ENCODE results near the gene TMEM203. TPM values are rescaled to one million over a fixed set of nuclear protein-coding genes. Genes with fewer than 3 reads are reported as not detected.

Gene TMEM203
- total RNA-seq, 4 donors from 2014 or later = 29.7 to 47.3 (median 38.4) TPM

DNA sequence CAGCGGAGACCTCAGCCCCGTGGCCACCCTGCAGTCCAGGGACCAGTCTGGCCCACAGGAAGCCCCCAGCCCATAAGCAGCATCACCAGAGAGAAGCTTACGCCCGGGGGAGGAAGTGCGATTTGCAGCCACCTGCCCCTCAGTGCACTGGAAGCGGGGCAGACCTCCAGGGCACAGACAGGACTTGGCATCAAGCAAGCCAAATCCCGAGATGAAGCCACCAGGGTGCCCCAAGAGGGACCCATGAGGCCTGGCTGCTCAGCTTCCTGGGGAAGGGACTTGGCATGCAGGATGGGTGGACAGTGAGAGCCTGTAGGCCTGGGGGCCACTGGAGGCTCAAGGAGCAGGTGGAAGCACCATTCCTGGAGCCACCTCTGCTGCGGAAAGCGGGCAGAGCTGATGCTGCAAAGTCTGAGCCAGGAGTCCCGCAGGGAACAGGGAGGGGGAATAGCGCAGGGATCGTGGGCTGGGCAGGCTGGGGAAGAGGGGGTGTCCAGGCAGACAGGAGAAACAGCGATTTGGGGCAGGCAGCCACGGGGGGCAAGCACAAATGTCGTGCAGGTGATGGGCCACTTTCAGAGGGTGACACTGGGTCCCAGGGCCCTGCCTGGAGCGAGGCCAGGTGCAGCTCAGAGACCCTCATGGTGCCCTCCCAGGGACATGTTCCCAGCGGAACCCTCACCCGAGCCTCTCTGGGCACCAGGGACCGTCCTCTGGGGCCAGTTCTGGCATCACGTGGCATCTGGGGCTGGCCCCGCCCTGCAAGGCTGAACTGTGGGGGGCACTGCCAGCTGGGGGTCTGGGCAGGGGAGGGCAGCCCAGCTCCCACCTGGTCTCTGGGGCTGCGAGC, 38.8 kb downstream of the TMEM203 start:
- H3K4me1 ChIP-seq = peaks cover 16 to 44% of the 10 kb centered on the region in 2 donors
- H3K27me3 ChIP-seq = peaks cover 41% of the 10 kb centered on the region
- intact Hi-C loops (cut with DNase I) = no loop called here
- no peaks in the 10 kb centered on the region for H3K9me3 ChIP-seq
- H3K27ac ChIP-seq = no peak overlapping the region
- 74 to 84% methylated on average over 13 to 21 of the region's 22 CpGs for WGBS, 2 donors
- H3K4me3 ChIP-seq (replicated peaks in 1 of 3) = no peak overlapping the region
- no peak for TF ChIP-seq POLR2A (IDR thresholded peaks at IDR 0.05)
- TF ChIP-seq, protein P1, sequence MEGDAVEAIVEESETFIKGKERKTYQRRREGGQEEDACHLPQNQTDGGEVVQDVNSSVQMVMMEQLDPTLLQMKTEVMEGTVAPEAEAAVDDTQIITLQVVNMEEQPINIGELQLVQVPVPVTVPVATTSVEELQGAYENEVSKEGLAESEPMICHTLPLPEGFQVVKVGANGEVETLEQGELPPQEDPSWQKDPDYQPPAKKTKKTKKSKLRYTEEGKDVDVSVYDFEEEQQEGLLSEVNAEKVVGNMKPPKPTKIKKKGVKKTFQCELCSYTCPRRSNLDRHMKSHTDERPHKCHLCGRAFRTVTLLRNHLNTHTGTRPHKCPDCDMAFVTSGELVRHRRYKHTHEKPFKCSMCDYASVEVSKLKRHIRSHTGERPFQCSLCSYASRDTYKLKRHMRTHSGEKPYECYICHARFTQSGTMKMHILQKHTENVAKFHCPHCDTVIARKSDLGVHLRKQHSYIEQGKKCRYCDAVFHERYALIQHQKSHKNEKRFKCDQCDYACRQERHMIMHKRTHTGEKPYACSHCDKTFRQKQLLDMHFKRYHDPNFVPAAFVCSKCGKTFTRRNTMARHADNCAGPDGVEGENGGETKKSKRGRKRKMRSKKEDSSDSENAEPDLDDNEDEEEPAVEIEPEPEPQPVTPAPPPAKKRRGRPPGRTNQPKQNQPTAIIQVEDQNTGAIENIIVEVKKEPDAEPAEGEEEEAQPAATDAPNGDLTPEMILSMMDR (IDR thresholded peaks at IDR 0.05) = no peak
- H3K36me3 ChIP-seq = no peaks in the 10 kb centered on the region
- no peak for DNase-seq

DNA sequence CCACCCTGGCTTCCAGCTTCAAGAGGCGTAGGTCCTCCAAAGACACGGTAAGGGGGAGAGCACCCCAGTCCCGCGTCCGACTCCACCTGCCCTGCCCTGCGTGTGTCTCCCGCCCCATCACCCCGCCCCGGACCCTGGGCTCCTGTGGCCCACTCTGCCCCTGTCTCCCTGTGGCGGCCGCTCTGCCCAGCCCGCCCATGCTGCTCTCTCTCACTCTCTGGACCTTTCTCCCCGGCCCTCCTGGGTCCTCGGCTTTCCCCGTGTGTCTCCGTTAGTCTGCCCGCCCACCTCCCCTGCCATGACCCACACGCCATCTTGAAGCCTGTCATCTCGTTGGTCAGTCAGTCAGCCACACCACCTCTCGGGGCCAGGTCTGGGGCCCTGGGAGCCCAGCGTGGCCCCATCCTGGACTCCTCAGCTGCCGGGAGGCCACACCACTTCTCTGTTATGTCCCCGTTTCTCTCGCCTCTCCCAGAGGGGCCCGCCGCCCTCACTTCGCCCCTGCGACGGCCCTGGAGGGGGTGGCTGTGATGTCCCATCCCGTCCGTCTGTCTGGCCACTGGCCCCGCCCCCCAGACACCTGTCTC, 40.1 kb downstream of the TMEM203 start:
- intact Hi-C loops (cut with DNase I) = no loop called here
- no peak overlapping the region for H3K4me3 ChIP-seq (replicated peaks in 1 of 3)
- 82 to 83% methylated on average over 29 to 32 of the region's 32 CpGs for WGBS, 2 donors
- peaks cover 16 to 46% of the 10 kb centered on the region in 2 donors for H3K4me1 ChIP-seq
- no peaks in the 10 kb centered on the region for H3K36me3 ChIP-seq
- no peak for TF ChIP-seq POLR2A (IDR thresholded peaks at IDR 0.05)
- TF ChIP-seq, protein P1 (IDR thresholded peaks at IDR 0.05) = no peak
- no peaks in the 10 kb centered on the region for H3K9me3 ChIP-seq
- H3K27me3 ChIP-seq = peaks cover 53% of the 10 kb centered on the region
- no peak for DNase-seq
- H3K27ac ChIP-seq = no peak overlapping the region

DNA sequence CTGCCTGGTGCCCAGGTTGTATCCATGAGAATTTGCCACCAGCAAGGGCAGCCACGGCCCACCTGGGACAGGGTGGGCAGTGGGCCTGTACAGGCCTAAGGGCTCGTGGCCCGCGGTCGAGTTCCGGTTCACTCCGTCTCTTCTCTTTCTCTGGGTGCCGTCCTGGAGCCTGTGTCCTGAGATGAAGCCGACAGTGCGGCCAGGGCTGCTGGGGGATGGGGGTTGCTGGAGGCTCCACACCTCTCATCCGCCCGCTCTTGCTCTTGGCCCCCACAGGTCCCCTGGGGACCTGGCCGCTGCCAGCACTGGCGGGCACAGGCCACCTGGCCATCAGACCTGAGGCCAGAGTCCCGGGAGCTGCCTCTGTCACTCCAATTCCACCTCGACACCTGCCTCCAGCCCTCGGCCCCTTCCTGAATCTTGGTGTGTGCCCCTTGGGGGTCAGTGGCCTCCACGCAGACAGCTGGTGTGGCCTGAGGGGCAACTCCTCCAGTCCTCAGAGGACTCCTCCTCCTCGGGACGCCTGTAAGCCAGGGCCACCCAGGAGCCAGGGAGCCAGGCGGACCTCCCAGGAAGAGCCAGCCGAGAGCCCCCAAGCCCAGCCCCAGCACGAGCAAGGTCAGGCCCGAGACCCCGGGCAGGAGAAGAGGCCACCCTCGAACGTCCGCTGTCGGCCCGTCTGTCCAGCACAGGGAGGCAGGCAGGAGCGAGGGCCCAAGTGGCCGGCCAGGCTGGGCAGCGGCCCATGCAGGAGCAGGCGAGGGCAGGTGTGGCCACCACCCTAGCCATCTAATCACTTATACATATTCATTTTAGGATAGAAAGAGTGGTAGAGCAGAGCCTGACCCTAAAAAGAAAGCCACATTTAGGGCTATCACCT, 40.8 kb downstream of the TMEM203 start:
- DNase-seq = no peak
- Histone ChIP-seq H3K27me3 (peaks cover 53% of the 10 kb centered on the region), H3K4me3 (replicated peaks in 1 of 3) (no peak overlapping the region), H3K27ac (no peak overlapping the region), H3K36me3 (no peaks in the 10 kb centered on the region), H3K4me1 (peaks cover 16 to 43% of the 10 kb centered on the region in 2 donors), H3K9me3 (no peaks in the 10 kb centered on the region)
- WGBS, 2 donors = 58 to 65% methylated on average over 12 to 21 of the region's 34 CpGs
- intact Hi-C loops (cut with DNase I) = no loop called here
- TF ChIP-seq POLR2A (IDR thresholded peaks at IDR 0.05) = no peak
- TF ChIP-seq, protein P1 (IDR thresholded peaks at IDR 0.05) = no peak

DNA sequence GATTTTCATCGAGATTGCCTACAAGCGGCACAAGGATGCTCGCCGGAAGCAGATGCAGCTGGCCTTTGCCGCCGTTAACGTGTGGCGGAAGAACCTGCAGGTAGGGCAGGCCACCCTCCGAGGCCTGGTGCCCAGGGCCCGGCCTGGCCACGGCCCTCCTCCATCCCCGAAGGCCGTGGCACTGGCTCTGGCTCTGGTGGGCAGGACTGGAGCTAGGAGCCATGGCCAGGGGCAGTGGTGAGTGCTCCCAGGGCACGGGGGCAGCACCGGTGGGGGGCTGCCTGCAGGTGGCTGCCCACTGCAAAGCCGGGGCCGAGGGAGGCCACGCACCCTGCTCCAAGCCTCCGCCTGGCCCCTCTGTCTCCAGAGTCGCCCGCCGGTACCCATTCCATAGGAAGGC, 41.6 kb downstream of the TMEM203 start:
- no peak for DNase-seq
- intact Hi-C loops (cut with DNase I) = no loop called here
- Histone ChIP-seq H3K27ac (no peak overlapping the region), H3K9me3 (no peaks in the 10 kb centered on the region), H3K4me1 (peaks cover 16 to 35% of the 10 kb centered on the region in 2 donors), H3K27me3 (peaks cover 53% of the 10 kb centered on the region), H3K4me3 (replicated peaks in 1 of 3) (no peak overlapping the region), H3K36me3 (no peaks in the 10 kb centered on the region)
- 92 to 94% methylated on average over 3 to 13 of the region's 22 CpGs for WGBS, 2 donors
- no peak for TF ChIP-seq POLR2A (IDR thresholded peaks at IDR 0.05)
- TF ChIP-seq, protein P1 (IDR thresholded peaks at IDR 0.05) = no peak

All from thyroid gland (tissue), 4 donors.